Erythroblast (primary cell): ENCODE results near the gene PLOD3.

Source experiments
- GATA1 ChIP-seq: IDR thresholded peaks from 2 replicates; pipeline ENCODE4 v1.6.1; 2011; ENCODE audit warnings: low read depth, mild to moderate bottlenecking, control low read depth, low read length, moderate library complexity
- POLR2A ChIP-seq: IDR thresholded peaks from 2 replicates; pipeline ENCODE4 v1.6.1; 2011; ENCODE audit warnings: mild to moderate bottlenecking, low read length

GRCh38 chr7:101174322-101174854 lies 43.0 kb downstream of the PLOD3 start:
- TF ChIP-seq POLR2A (no peak), GATA1 (no peak)
